GM12801 (cell line): ENCODE results near the gene USP19.

Experiments used
- TF ChIP-seq, protein P1 (sequence below): IDR thresholded peaks from one replicate; pipeline ENCODE4 v1.5.1; 2011; ENCODE audit warnings: control low read depth; ENCODE audit not compliant: insufficient read length; ENCODE audit errors: extremely low read depth

Gene USP19

GRCh38 chr3:49162751-49163419, 42.3 kb upstream of the USP19 start:
- TF ChIP-seq, protein P1, sequence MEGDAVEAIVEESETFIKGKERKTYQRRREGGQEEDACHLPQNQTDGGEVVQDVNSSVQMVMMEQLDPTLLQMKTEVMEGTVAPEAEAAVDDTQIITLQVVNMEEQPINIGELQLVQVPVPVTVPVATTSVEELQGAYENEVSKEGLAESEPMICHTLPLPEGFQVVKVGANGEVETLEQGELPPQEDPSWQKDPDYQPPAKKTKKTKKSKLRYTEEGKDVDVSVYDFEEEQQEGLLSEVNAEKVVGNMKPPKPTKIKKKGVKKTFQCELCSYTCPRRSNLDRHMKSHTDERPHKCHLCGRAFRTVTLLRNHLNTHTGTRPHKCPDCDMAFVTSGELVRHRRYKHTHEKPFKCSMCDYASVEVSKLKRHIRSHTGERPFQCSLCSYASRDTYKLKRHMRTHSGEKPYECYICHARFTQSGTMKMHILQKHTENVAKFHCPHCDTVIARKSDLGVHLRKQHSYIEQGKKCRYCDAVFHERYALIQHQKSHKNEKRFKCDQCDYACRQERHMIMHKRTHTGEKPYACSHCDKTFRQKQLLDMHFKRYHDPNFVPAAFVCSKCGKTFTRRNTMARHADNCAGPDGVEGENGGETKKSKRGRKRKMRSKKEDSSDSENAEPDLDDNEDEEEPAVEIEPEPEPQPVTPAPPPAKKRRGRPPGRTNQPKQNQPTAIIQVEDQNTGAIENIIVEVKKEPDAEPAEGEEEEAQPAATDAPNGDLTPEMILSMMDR = no peak

DNA sequence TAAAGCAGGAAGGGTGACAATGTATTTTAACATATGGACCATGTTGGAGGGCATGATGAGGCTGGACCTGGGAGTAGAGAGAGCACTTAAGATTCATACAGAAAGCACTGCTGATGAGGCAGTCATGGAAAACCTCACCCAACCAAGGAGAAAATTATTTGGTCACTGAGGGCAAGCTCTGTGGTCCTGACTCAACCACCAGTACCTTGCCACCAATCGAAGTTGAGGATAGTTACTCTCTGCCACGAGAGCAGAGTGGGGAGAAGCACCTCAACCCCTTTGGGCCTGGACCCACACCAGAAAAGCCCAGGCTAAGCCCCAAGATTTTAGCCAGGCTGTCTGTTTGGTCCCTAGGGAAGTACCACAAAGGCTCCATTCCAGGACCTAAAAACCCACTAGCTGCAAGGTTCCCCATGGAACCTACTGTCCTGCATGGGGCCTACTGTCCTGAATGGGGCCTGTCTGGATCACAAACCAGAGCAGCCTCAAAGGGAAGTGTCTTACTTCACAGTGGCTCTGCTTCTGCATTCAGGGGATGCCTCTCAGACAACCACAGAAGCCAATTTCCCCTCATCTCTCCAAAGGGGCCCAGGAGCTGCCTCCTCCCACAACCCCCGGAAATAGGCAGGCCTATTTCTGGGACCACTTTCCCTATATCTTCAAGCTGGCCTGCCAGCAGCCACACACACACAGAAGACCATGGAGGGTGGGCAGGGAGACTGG, 41.3 kb upstream of the USP19 start:
- TF ChIP-seq, protein P1 = no peak

DNA sequence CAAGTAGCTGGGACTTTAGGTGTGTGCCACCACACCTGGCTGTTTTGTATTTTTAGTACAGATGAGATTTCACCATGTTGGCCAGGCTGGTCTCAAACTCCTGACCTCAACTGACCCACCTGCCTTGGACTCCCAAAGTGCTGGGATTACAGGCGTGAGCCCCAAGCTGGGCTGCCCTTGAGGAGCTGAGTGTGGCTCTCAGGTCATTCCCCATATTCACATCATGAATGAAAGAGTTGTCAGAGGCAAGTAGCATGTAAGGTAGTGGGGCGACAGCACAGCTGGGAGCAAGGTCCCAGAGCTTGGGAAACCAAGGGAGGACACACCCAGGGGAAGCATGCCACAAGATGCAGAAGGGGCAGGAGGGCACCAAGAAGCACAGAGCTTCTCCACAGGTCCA, 40.6 kb upstream of the USP19 start:
- TF ChIP-seq, protein P1 = no peak

- TF ChIP-seq, protein P1 = no peak
These were observed 38.2 kb upstream of the USP19 start for GRCh38 chr3:49158792-49159191.

DNA sequence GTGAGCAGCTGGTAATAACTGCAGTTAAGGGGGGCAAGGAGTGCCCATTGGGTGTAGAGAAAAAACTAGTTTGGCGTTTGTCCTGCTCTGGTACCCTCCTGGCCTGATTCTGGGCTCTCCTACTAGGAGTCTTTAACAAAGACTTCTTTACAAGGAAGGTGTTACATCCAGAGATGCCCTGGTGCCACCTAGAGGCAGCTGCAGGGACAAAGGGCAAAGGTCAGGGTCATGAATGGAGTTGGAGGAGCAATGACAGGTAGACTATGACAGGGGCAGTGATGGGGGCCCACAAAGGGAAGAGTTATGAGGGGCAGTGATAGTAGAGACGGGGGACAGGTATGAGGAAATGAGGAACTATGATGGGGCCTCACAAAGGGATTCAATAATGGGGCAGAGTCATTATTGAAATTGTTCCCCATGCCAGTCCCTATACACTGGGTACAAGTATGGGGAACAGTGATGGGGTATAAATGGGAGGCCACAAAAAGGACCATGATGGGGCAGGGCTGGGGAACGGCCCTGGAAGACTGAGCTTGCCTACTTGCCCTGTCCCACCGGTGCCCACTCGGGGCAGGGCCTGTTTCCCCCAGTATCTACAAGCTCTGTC, 37.6 kb upstream of the USP19 start:
- TF ChIP-seq, protein P1 = no peak

DNA sequence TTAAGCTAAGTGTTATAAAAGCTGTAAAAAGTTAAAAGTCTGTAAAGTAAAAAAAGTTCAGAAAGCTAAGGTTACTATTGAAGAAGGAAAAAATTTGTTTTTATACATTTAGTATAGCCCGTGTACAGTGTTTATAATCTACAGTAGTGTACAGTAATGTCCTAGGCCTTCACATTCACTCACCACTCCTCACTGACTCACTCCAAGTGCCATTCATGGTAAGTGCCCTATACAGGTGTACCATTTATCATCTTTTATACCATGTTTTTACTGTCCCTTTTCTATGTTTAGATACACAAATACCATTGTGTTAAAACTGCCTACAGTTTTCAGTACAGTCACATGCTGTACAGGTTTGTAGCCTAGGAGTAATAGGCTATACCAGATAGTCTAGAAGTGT, 36.7 kb upstream of the USP19 start:
- TF ChIP-seq, protein P1 = no peak

DNA sequence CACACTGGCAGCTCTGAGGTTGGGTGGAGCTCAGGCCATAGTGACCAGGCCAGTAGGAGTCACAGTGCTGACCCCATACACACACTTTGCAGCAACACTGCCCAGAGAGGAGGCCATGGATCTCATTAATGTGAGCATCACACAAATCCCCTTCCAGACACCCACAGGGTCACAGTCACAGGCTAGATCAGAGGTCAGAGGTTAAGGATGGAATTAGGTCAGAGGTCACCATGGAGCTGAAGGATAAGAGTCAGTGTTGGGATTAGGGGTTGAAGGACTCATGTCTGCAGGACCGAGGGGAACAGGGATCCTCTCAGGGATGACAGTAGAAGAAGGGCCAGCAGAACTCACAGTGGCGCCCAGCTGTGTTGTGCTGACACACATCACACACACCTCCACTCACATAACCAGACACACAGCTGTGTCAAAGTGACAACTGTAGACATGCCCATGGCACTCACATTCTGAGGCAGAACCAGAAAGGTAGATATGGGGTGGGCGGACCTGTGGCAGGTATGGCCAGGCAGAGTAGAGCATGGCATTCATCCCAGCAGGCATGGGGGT, 32.8 kb upstream of the USP19 start:
- TF ChIP-seq, protein P1 = no peak
